Activated CD8-positive, alpha-beta T cell treated with anti-CD3 and anti-CD28 coated beads for 36 hours (primary cell): ENCODE measurements around the gene LRCH2. TPM values are rescaled to one million over a fixed set of nuclear protein-coding genes. Genes with fewer than 3 reads are reported as not detected.

ENCODE experiments used
- ATAC-seq: fragments of 200-7000 bp; cut with Tn5 transposase; one replicate; pipeline ENCODE4 v1.10.0; 2021; ENCODE audit warnings: mild to moderate bottlenecking, moderate library complexity
- CTCF ChIA-PET: fragments of 350-600 bp; sonication (Branson Sonifier 250); formaldehyde crosslinking; loops from one replicate; lab custom pipeline; 2021; ENCODE audit warnings: antibody characterized with exemption; lab: Charles Lee
- POLR2A ChIA-PET: fragments of 350-600 bp; sonication (Branson Sonifier 250); formaldehyde crosslinking; loops from one replicate; lab custom pipeline; 2021; ENCODE audit warnings: antibody characterized with exemption; lab: Charles Lee
- DNase-seq: peaks from one replicate; pipeline ENCODE4 v3.0.0-alpha.2; 2020
- H3K27ac Mint-ChIP-seq: one replicate; pipeline ENCODE4 v1.8.0; 2021; ENCODE audit warnings: mild to moderate bottlenecking, mixed read lengths
- H3K27me3 Mint-ChIP-seq: one replicate; pipeline ENCODE4 v1.8.0; 2021; ENCODE audit warnings: mixed read lengths
- H3K36me3 Mint-ChIP-seq: one replicate; pipeline ENCODE4 v1.8.0; 2021; ENCODE audit warnings: low read depth, mixed read lengths
- H3K4me1 Mint-ChIP-seq: one replicate; pipeline ENCODE4 v1.8.0; 2021; ENCODE audit warnings: low read depth, mixed read lengths
- H3K4me3 Mint-ChIP-seq: one replicate; pipeline ENCODE4 v1.8.0; 2021; ENCODE audit warnings: mild to moderate bottlenecking, moderate library complexity, mixed read lengths
- H3K9me3 Mint-ChIP-seq: one replicate; pipeline ENCODE4 v1.8.0; 2021; ENCODE audit warnings: mixed read lengths
- CTCF ChIP-seq: fragments of 200-600 bp; IDR thresholded peaks from one replicate; pipeline ENCODE4 v1.8.0; 2022; ENCODE audit warnings: antibody characterized with exemption, mild to moderate bottlenecking
- intact Hi-C: fragments of 100-400 bp; cut with micrococcal nuclease; formaldehyde crosslinking; loops from one replicate; pipeline ENCODE4 v1.10.0; 2022
- total RNA-seq, 2 experiments: library from RNA; stranded (reverse); gene quantifications; one replicate each; pipeline ENCODE4 v1.2.3, GENCODE V29; 2021

Gene LRCH2, protein sequence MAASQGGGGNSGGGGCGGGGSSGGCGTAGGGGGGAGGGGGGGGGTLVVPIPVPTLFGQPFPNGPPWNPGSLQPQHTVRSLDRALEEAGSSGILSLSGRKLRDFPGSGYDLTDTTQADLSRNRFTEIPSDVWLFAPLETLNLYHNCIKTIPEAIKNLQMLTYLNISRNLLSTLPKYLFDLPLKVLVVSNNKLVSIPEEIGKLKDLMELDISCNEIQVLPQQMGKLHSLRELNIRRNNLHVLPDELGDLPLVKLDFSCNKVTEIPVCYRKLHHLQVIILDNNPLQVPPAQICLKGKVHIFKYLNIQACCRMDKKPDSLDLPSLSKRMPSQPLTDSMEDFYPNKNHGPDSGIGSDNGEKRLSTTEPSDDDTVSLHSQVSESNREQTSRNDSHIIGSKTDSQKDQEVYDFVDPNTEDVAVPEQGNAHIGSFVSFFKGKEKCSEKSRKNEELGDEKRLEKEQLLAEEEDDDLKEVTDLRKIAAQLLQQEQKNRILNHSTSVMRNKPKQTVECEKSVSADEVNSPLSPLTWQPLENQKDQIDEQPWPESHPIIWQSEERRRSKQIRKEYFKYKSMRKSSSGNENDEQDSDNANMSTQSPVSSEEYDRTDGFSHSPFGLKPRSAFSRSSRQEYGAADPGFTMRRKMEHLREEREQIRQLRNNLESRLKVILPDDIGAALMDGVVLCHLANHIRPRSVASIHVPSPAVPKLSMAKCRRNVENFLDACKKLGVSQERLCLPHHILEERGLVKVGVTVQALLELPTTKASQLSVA
- not detected for total RNA-seq

DNA sequence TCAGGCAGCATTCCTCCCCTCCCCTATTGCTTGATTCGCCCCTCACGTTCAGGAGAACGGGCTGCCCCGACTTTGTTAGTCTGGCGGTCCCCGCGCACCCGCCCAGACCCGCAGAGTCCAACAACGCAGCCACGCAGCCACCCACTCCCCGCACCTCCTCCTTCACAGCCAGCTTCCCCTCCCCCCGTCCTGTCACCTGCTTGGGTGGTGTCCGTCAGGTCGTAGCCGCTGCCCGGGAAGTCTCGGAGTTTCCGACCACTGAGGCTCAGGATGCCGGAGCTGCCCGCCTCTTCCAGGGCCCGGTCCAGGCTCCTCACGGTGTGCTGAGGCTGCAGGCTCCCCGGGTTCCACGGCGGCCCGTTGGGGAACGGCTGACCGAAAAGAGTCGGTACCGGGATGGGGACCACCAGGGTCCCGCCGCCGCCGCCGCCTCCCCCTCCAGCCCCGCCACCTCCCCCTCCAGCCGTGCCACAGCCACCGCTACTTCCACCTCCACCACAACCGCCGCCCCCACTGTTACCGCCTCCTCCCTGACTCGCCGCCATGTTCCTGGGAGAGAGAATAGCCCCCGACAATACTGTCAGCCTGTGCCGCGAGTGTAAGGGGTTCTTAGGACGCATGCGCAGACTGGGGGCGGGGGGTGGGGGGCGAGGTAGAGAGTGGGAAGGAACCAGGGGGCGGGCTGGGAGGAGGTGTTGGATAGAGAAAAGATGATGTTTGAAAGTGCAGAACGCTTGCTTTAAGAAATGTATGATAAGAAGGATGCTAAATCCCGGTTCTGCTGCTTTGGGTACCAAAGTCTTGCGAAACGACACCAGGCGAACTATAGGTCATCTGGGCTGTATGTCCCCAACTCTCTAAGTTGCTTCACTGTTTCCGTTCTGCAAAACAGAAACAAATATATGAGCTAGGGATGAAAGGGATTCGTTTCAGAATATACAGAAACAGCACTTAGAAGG is at the start of gene LRCH2:
TSS of gene LRCH2 (minus strand) at position 600 of the 959 bp plus-strand sequence. CDS start at position 545, 55 bp downstream.
- CTCF ChIA-PET, result no interaction called here
- Mint-ChIP-seq H3K27ac (no peak within 1 kb of the TSS), H3K27me3 (peaks cover 16% of the 10 kb centered on the region), H3K4me1 (no peaks in the 10 kb centered on the region), H3K4me3 (no peak within 1 kb of the TSS), H3K9me3 (no peaks in the 10 kb centered on the region), H3K36me3 (no peaks in the 10 kb centered on the region)
- DNase-seq, result no peak
- intact Hi-C loops, result no loop called here
- no peak for ATAC-seq
- TF ChIP-seq CTCF, result no peak
- POLR2A ChIA-PET, result no interaction called here

GRCh38 chrX:115269051-115269683 is 35.3 kb upstream of the LRCH2 start:
- Mint-ChIP-seq H3K9me3 (no peaks in the 10 kb centered on the region), H3K4me1 (no peaks in the 10 kb centered on the region), H3K27ac (no peak overlapping the region), H3K4me3 (no peak overlapping the region), H3K36me3 (no peaks in the 10 kb centered on the region), H3K27me3 (no peaks in the 10 kb centered on the region)
- intact Hi-C loops, result no loop called here
- TF ChIP-seq CTCF, result no peak
- no peak for ATAC-seq
- POLR2A ChIA-PET, result no interaction called here
- CTCF ChIA-PET, result no interaction called here
- DNase-seq, result no peak

GRCh38 chrX:115268421-115268820 is 34.5 kb upstream of the LRCH2 start:
- ATAC-seq (no peak), DNase-seq (no peak)
- TF ChIP-seq CTCF, result no peak
- no peaks in the 10 kb centered on the region for H3K4me1 Mint-ChIP-seq
- no peak overlapping the region for H3K27ac Mint-ChIP-seq
- intact Hi-C loops, result no loop called here
- POLR2A ChIA-PET, result no interaction called here
- no peaks in the 10 kb centered on the region for H3K9me3 Mint-ChIP-seq
- H3K36me3 Mint-ChIP-seq, result no peaks in the 10 kb centered on the region
- no peak overlapping the region for H3K4me3 Mint-ChIP-seq
- CTCF ChIA-PET, result no interaction called here
- no peaks in the 10 kb centered on the region for H3K27me3 Mint-ChIP-seq

- no peaks in the 10 kb centered on the region for H3K36me3 Mint-ChIP-seq
- no peaks in the 10 kb centered on the region for H3K9me3 Mint-ChIP-seq
- no peak for DNase-seq
- ChIA-PET POLR2A (no interaction called here), CTCF (no interaction called here)
- TF ChIP-seq CTCF, result no peak
- ATAC-seq, result no peak
- intact Hi-C loops, result no loop called here
- H3K4me3 Mint-ChIP-seq, result no peak overlapping the region
- no peaks in the 10 kb centered on the region for H3K27me3 Mint-ChIP-seq
- no peak overlapping the region for H3K27ac Mint-ChIP-seq
- H3K4me1 Mint-ChIP-seq, result no peaks in the 10 kb centered on the region
These were observed 32.4 kb upstream of the LRCH2 start for GRCh38 chrX:115266300-115266699.
